H4 (cell line): Measurements from ENCODE around the gene IHH. TPM values are rescaled to one million over a fixed set of nuclear protein-coding genes. Genes with fewer than 3 reads are reported as not detected.
A peak's percentile ranks its signal among the peaks of the same experiment; 100 is the strongest.

Experiments used
- DNase-seq: peaks from one replicate; pipeline ENCODE4 v3.0.0-alpha.2; 2015; ENCODE audit warnings: low spot score
- total RNA-seq: library from RNA; depleted of rRNA; stranded (reverse); fragments of >200 nt; shearing (Covaris generic); gene quantifications from 2 replicates; pipeline ENCODE4 v1.2.3, GENCODE V29; 2014

IHH gene
- total RNA-seq, 1 experiment from 2014 or later = not detected

GRCh38 chr2:219076253-219076652 is 15.5 kb upstream of the IHH start:
- DNase-seq = no peak

GRCh38 chr2:219073413-219074129 is 12.8 kb upstream of the IHH start:
- peak; percentile 30 for DNase-seq

- DNase-seq = no peak
These were observed 12.1 kb upstream of the IHH start for GRCh38 chr2:219072741-219073250.

- DNase-seq = no peak
These were observed 10.6 kb upstream of the IHH start for GRCh38 chr2:219071131-219071816.

- DNase-seq = no peak
These were observed 4.8 kb upstream of the IHH start for GRCh38 chr2:219065484-219065883.

GRCh38 chr2:219062081-219062480 is 1.4 kb upstream of the IHH start:
- DNase-seq = no peak

GRCh38 chr2:219059725-219060682 is 717 bp downstream of the IHH start:
- DNase-seq = no peak

GRCh38 chr2:219059375-219059724 is 1.4 kb downstream of the IHH start:
- DNase-seq = no peak

- no peak for DNase-seq
These were observed 2.0 kb downstream of the IHH start for GRCh38 chr2:219058541-219059374.

- peak; percentile 33 for DNase-seq
These were observed 2.8 kb downstream of the IHH start for GRCh38 chr2:219057709-219058540.

- DNase-seq = no peak
These were observed 3.6 kb downstream of the IHH start for GRCh38 chr2:219056896-219057708.

GRCh38 chr2:219056176-219056895 is 4.4 kb downstream of the IHH start:
- no peak for DNase-seq

- DNase-seq = no peak
These were observed 5.5 kb downstream of the IHH start for GRCh38 chr2:219054956-219055903.

GRCh38 chr2:219049282-219049681 is 11.4 kb downstream of the IHH start:
- no peak for DNase-seq

GRCh38 chr2:219045937-219046550 is 14.7 kb downstream of the IHH start:
- no peak for DNase-seq

GRCh38 chr2:219042750-219043149 is 18.0 kb downstream of the IHH start:
- DNase-seq = no peak

- DNase-seq = no peak
These were observed 18.6 kb downstream of the IHH start for GRCh38 chr2:219042157-219042556.
